ENCODE measurements around the gene USP2. TPM values are rescaled to one million over a fixed set of nuclear protein-coding genes. Genes with fewer than 3 reads are reported as not detected.

Gene USP2
- polyA plus RNA-seq, 3 donors = 0.36 TPM; not detected in 2

DNA sequence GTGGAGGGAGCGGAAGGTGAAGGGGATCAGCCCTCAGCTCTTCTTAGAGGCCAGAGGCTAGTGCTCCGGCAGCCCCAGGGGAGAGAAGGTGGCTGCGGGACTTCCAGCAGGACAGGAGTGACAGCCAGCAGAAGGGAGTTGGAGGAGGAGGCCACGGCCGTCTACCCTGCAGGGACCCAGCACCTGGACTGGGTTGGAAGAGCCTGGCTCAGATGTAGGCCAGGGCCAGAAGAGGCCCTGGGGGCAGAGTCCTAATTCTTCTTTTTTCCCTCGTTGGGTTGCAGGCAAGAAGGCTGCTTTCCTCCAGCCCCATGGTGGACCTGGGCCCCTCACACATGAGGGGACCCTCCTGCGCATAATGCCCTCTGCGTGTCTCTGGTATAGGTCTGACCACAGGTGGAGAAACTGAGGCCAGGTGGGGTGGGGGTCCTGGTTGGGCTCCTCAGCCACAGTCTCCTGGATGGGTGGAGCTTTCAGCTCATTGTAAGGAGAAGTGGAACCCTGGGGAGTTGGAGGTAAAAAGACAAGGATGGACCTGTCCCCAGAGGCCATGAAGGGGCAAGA, 62.3 kb downstream of the USP2 start:
- peaks cover 67 to 79% (median 75%) of the 10 kb centered on the region in 3 donors for H3K27me3 Mint-ChIP-seq (ENCODE audit: low read depth in 3 of 3)
- Histone ChIP-seq H4K20me1 (ENCODE audit: insufficient read depth, low read length) (no peaks in the 10 kb centered on the region), H2AFZ (ENCODE audit: insufficient read depth, low read depth, low read length, poor library complexity, severe bottlenecking) (no peak overlapping the region), H3K79me2 (ENCODE audit: insufficient read depth, low read length) (no peaks in the 10 kb centered on the region), H3K27me3 (ENCODE audit: control insufficient read depth in 2 of 2, insufficient read depth in 2 of 2, low read length in 2 of 2) (peaks cover 28 to 77% of the 10 kb centered on the region in 2 donors), H3K9ac (ENCODE audit: insufficient read depth, low read length, poor library complexity, severe bottlenecking) (no peak overlapping the region), H3K4me1 (ENCODE audit: control insufficient read depth in 1 of 2, insufficient read depth in 2 of 2, low read length in 2 of 2) (peaks cover 37 to 38% of the 10 kb centered on the region in 2 donors), H3K4me3 (replicated peaks in 1 of 3; ENCODE audit: low read depth in 2 of 3, low read length in 3 of 3) (no peak overlapping the region), H3K4me2 (replicated peaks; ENCODE audit: extremely low read depth, low read length, poor library complexity, severe bottlenecking) (no peak overlapping the region), H3K36me3 (replicated peaks in 1 of 2; ENCODE audit: control insufficient read depth in 1 of 2, insufficient read depth in 2 of 2, low read length in 2 of 2) (no peaks in the 10 kb centered on the region), H3K9me3 (replicated peaks in 1 of 2; ENCODE audit: control insufficient read depth in 1 of 2, insufficient read depth in 1 of 2, low read length in 2 of 2) (peaks cover 0 to 10% of the 10 kb centered on the region in 2 donors), H3K27ac (ENCODE audit: low read depth in 1 of 2, low read length in 2 of 2) (no peak overlapping the region)
- peak overlapping the region in 1 of 2 donors; percentile 83 for H3K4me3 Mint-ChIP-seq
- peaks cover 33% of the 10 kb centered on the region for H3K4me1 Mint-ChIP-seq
- 100% methylated on average over 4 of the region's 8 CpGs for WGBS (ENCODE audit: insufficient coverage)
- intact Hi-C loops (cut with micrococcal nuclease) = no loop called here
- peak overlapping the region in 1 of 7 donors; percentile 73 for H3K27ac Mint-ChIP-seq
- H3K9me3 Mint-ChIP-seq = peaks cover 0 to 8% (median 2%) of the 10 kb centered on the region in 7 donors
- TF ChIP-seq, protein P1, sequence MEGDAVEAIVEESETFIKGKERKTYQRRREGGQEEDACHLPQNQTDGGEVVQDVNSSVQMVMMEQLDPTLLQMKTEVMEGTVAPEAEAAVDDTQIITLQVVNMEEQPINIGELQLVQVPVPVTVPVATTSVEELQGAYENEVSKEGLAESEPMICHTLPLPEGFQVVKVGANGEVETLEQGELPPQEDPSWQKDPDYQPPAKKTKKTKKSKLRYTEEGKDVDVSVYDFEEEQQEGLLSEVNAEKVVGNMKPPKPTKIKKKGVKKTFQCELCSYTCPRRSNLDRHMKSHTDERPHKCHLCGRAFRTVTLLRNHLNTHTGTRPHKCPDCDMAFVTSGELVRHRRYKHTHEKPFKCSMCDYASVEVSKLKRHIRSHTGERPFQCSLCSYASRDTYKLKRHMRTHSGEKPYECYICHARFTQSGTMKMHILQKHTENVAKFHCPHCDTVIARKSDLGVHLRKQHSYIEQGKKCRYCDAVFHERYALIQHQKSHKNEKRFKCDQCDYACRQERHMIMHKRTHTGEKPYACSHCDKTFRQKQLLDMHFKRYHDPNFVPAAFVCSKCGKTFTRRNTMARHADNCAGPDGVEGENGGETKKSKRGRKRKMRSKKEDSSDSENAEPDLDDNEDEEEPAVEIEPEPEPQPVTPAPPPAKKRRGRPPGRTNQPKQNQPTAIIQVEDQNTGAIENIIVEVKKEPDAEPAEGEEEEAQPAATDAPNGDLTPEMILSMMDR (IDR thresholded peaks at IDR 0.05) = no peak
- no peak for DNase-seq
- H3K36me3 Mint-ChIP-seq = peaks cover 0 to 8% of the 10 kb centered on the region in 2 donors

DNA sequence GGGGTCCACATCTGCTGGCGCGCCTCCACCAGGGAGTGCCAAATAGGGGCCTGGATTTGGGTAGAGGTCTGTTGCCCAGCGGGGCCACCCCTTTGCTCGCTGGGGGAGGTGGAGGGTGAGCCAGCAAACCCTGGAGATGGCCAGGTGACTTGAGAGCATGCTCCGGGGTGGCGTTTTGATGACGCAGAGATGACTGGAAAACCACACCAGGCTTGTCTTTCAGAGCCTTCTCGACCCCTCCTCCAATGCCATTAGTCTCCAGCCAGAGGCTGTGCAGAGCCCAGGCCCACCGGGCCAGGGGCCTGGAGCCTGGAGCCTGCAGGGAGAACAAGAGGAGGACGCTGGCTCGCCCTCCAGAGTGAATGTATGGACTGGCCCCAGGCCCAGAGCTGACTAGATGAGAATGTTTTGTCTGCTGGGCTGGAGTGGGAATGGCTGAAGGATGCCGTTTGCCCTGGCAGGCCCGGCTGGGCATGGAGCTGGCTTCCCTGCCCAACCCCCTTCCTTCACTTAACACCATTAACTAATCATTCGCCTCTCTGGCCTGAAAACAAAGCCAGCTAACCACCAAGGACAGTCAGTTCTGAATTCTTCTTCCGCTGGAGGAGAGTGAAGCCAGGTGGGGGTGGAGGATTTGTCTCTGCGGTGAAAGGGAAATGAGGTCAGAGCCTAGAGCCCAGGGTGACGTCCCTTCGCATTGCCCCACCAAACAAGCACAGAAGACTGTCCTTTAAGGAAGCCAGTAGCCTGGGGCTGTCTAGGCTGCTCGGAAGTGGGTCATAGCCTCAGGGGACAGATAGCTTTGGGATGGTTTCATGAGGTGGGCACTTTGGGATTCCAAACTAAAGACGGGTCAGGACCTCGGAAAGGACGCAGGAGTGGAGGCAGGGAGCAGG, 63.0 kb downstream of the USP2 start:
- Histone ChIP-seq H3K9ac (ENCODE audit: insufficient read depth, low read length, poor library complexity, severe bottlenecking) (no peak overlapping the region), H3K4me1 (ENCODE audit: control insufficient read depth in 1 of 2, insufficient read depth in 2 of 2, low read length in 2 of 2) (peaks cover 37 to 38% of the 10 kb centered on the region in 2 donors), H2AFZ (ENCODE audit: insufficient read depth, low read depth, low read length, poor library complexity, severe bottlenecking) (no peak overlapping the region), H3K4me2 (replicated peaks; ENCODE audit: extremely low read depth, low read length, poor library complexity, severe bottlenecking) (no peak overlapping the region), H3K27me3 (ENCODE audit: control insufficient read depth in 2 of 2, insufficient read depth in 2 of 2, low read length in 2 of 2) (peaks cover 28 to 84% of the 10 kb centered on the region in 2 donors), H3K27ac (ENCODE audit: low read depth in 1 of 2, low read length in 2 of 2) (no peak overlapping the region), H3K4me3 (replicated peaks in 1 of 3; ENCODE audit: low read depth in 2 of 3, low read length in 3 of 3) (no peak overlapping the region), H3K36me3 (replicated peaks in 1 of 2; ENCODE audit: control insufficient read depth in 1 of 2, insufficient read depth in 2 of 2, low read length in 2 of 2) (no peaks in the 10 kb centered on the region), H3K79me2 (ENCODE audit: insufficient read depth, low read length) (no peaks in the 10 kb centered on the region), H3K9me3 (replicated peaks in 1 of 2; ENCODE audit: control insufficient read depth in 1 of 2, insufficient read depth in 1 of 2, low read length in 2 of 2) (peaks cover 0 to 10% of the 10 kb centered on the region in 2 donors), H4K20me1 (ENCODE audit: insufficient read depth, low read length) (no peaks in the 10 kb centered on the region)
- DNase-seq = peak in 1 of 3 donors; percentile 44
- intact Hi-C loops (cut with micrococcal nuclease) = no loop called here
- 84% methylated on average over 11 of the region's 22 CpGs for WGBS (ENCODE audit: insufficient coverage)
- H3K36me3 Mint-ChIP-seq = peaks cover 0 to 8% of the 10 kb centered on the region in 2 donors
- peaks cover 69 to 85% (median 78%) of the 10 kb centered on the region in 3 donors for H3K27me3 Mint-ChIP-seq (ENCODE audit: low read depth in 3 of 3)
- H3K27ac Mint-ChIP-seq = peak overlapping the region in 3 of 7 donors; percentile 23 to 73 (median 28)
- peaks cover 0 to 8% (median 2%) of the 10 kb centered on the region in 7 donors for H3K9me3 Mint-ChIP-seq
- peak overlapping the region in 1 of 2 donors; percentile 83 for H3K4me3 Mint-ChIP-seq
- TF ChIP-seq, protein P1 (IDR thresholded peaks at IDR 0.05) = no peak
- H3K4me1 Mint-ChIP-seq = peaks cover 31% of the 10 kb centered on the region

Data from CD14-positive monocyte (primary cell).